H1 (cell line): ENCODE measurements around the gene BAK1. TPM values are rescaled to one million over a fixed set of nuclear protein-coding genes. Genes with fewer than 3 reads are reported as not detected.

Experiments
- CEBPB ChIP-seq: IDR thresholded peaks from 2 replicates; pipeline ENCODE4 v1.6.1; 2012; ENCODE audit warnings: low read depth, low read length
- CHD2 ChIP-seq: IDR thresholded peaks from 2 replicates; pipeline ENCODE4 v1.6.1; 2012; ENCODE audit warnings: low read length, improper control_type of control experiment
- CREB1 ChIP-seq: IDR thresholded peaks from 2 replicates; pipeline ENCODE4 v1.6.1; 2012; ENCODE audit warnings: inconsistent platforms
- GTF2F1 ChIP-seq: IDR thresholded peaks from 2 replicates; pipeline ENCODE4 v1.6.1; 2012; ENCODE audit warnings: low read depth, low read length, improper control_type of control experiment, borderline replicate concordance
- HDAC6 ChIP-seq: IDR thresholded peaks from one replicate; pipeline ENCODE4 v1.7.1; 2012; ENCODE audit warnings: low read depth, mild to moderate bottlenecking, inconsistent platforms, low read length, moderate library complexity
- JUND ChIP-seq: IDR thresholded peaks from 2 replicates; pipeline ENCODE4 v1.6.1; 2011; ENCODE audit warnings: mild to moderate bottlenecking, improper control_type of control experiment, low read length
- KDM4A ChIP-seq: IDR thresholded peaks from one replicate; pipeline ENCODE4 v1.7.1; 2012; ENCODE audit warnings: low read depth, mild to moderate bottlenecking, moderate library complexity, low read length, inconsistent platforms; ENCODE audit not compliant: severe bottlenecking
- KDM5A ChIP-seq: fragments of 200-600 bp; IDR thresholded peaks from 2 replicates; pipeline ENCODE4 v1.7.1; 2012; ENCODE audit warnings: mild to moderate bottlenecking, low read length, inconsistent platforms, mixed read lengths
- PHF8 ChIP-seq: fragments of 200-600 bp; sonication (generic); conservative IDR thresholded peaks from 2 replicates; pipeline ENCODE4 v1.7.1; 2012; ENCODE audit warnings: low read depth, mild to moderate bottlenecking, inconsistent platforms, low read length, moderate library complexity
- POLR2A ChIP-seq, 2 experiments: IDR thresholded peaks; 1 replicate in 1 of 2; 2 replicates in 1 of 2; pipeline ENCODE4 v1.6.1; 2011; ENCODE audit warnings: low read depth in 2 of 2, low read length in 2 of 2, mild to moderate bottlenecking in 2 of 2; ENCODE audit errors: control extremely low read depth in 1 of 2
- RAD21 ChIP-seq, 2 experiments: IDR thresholded peaks in 1 of 2; conservative IDR thresholded peaks in 1 of 2; 2 replicates each; pipeline ENCODE4 v1.6.1; 2011; ENCODE audit warnings: low read depth in 2 of 2, low read length in 2 of 2, improper control_type of control experiment in 1 of 2, inconsistent platforms in 1 of 2, mild to moderate bottlenecking in 1 of 2, moderate library complexity in 1 of 2
- RNF2 ChIP-seq: fragments of 200-900, 300-1000 bp; sonication (generic); IDR thresholded peaks from 2 replicates; pipeline ENCODE4 v1.7.1; 2016; ENCODE audit warnings: borderline replicate concordance, low read depth, mild to moderate bottlenecking, antibody characterized with exemption, low read length; ENCODE audit not compliant: poor library complexity, severe bottlenecking; ENCODE audit errors: missing control alignments
- SAP30 ChIP-seq: fragments of 300-600 bp; sonication (generic); IDR thresholded peaks from 2 replicates; pipeline ENCODE4 v1.7.1; 2012; ENCODE audit warnings: low read length, moderate library complexity, mild to moderate bottlenecking, inconsistent platforms; ENCODE audit not compliant: insufficient read depth, insufficient replicate concordance
- SUZ12 ChIP-seq: fragments of 200-600 bp; sonication (generic); IDR thresholded peaks from 2 replicates; pipeline ENCODE4 v1.6.1; 2012; ENCODE audit warnings: mild to moderate bottlenecking, inconsistent platforms, low read length, moderate library complexity, mixed read lengths
- YY1 ChIP-seq: IDR thresholded peaks from 2 replicates; pipeline ENCODE4 v1.6.1; 2011; ENCODE audit warnings: low read depth, mild to moderate bottlenecking, low read length
- polyA plus RNA-seq, 7 experiments: library from polyadenylated mRNA; depleted of rRNA in 3 of 7; stranded (reverse) in 5 of 7; unstranded in 2 of 7; fragments of >200 nt in 5 of 7; fragments of 200-250 nt in 2 of 7; gene quantifications; 1 replicate in 5 of 7; 2 replicates in 1 of 7; 4 replicates in 1 of 7; pipeline versions ENCODE4 v1.2.1 to v1.2.3, GENCODE V29; 2011 to 2013; ENCODE audit warnings: missing spikeins in 2 of 7, mixed read lengths in 2 of 7
- total RNA-seq: library from RNA; stranded (reverse); fragmentation: NEBNext Ultra II Directional; extraction: Animal tissue kit (Norgen Biotek cat#: 25700); gene quantifications from 2 replicates; pipeline ENCODE4 v1.2.1, GENCODE V29; 2021
- TF ChIP-seq, protein P1 (sequence below): IDR thresholded peaks from 2 replicates; pipeline ENCODE4 v1.6.1; 2011; ENCODE audit warnings: low read length, improper control_type of control experiment

The BAK1 gene
- total and polyA plus RNA-seq, 2 of the 8 experiments (the other 6 are each of a cell fraction or from before 2014, with no cell fraction given), result 43.3 to 43.4 TPM

DNA sequence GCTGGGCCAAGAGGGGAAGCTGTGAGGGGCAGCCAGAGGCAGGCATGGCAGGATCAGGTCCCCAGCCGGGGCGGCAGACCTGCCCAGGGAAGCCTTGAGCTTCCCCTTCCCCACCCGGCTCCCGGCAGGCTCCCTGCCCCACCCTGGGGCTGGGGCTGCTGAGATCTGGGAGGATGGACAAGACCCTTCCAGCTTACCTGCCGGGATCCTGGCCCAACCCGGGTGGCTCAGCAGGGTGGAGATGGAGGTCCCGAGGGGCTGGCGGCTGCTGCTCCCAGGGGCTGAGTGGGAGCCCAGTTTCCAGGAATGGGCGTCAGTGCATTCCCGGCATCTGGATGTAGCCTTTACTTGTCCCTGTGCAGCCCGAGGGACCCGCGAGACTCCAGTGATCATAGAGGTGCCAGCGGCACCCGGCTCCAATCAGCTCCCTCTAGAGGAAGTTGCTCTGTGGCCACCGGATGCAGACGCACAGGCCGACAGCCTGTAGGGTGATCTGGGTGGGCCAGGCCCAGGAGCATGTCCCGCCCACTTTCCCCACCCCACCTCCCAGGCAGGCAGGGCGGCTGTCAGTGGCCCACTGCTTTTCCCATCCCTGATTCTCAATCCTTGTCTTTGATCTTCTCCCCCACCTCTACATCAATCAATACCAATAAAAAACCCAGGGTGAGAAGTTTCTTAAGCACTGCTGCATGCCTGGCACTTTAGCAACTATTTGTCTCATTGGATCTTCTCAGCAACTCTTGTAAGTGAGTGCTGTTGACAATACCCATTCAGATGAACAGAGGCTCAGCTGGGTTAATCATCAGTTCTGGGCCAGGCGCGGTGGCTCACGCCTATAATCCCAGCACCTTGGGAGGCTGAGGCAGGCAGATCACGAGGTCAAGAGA lies at the start of gene BAK1 (continued):
- TF ChIP-seq KDM5A, result no peak
- no peak for TF ChIP-seq SAP30
- TF ChIP-seq, protein P1, sequence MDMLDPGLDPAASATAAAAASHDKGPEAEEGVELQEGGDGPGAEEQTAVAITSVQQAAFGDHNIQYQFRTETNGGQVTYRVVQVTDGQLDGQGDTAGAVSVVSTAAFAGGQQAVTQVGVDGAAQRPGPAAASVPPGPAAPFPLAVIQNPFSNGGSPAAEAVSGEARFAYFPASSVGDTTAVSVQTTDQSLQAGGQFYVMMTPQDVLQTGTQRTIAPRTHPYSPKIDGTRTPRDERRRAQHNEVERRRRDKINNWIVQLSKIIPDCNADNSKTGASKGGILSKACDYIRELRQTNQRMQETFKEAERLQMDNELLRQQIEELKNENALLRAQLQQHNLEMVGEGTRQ, result no peak
- TF ChIP-seq GTF2F1, result no peak
- peak; percentile 24 to 29; a peak in 2 of 4 replicates for TF ChIP-seq RAD21 (IDR thresholded peaks at IDR 0.05 in 1 of 2, conservative IDR thresholded peaks at IDR 0.05 in 1 of 2; ENCODE audit: low read depth in 2 of 2, low read length in 2 of 2)
- peak in 1 of 2 experiments; percentile 47; a peak in 1 of 3 replicates for TF ChIP-seq POLR2A (IDR thresholded peaks at IDR 0.05; ENCODE audit: control extremely low read depth in 1 of 2, low read depth in 2 of 2, low read length in 2 of 2)
- TF ChIP-seq SUZ12, result no peak
- peak; percentile 60 for TF ChIP-seq CHD2
- TF ChIP-seq YY1, result no peak
- TF ChIP-seq JUND, result no peak
- TF ChIP-seq RNF2, result no peak
- TF ChIP-seq PHF8, result peak; percentile 50
- no peak for TF ChIP-seq CEBPB
- TF ChIP-seq HDAC6, result no peak
- peak; percentile 82 for TF ChIP-seq CREB1
- peak; percentile 37 for TF ChIP-seq KDM4A
